Measurements from ENCODE around the gene ADGRG3.
"Not testable (repeated sequence)": the region's sequence is repeated elsewhere in the genome, so short reads cannot be mapped to it uniquely, and the experiment has no call there.

Gene ADGRG3

GRCh38 chr16:57697896-57698537, 29.9 kb downstream of the ADGRG3 start:
- no peak for DNase-seq

DNA sequence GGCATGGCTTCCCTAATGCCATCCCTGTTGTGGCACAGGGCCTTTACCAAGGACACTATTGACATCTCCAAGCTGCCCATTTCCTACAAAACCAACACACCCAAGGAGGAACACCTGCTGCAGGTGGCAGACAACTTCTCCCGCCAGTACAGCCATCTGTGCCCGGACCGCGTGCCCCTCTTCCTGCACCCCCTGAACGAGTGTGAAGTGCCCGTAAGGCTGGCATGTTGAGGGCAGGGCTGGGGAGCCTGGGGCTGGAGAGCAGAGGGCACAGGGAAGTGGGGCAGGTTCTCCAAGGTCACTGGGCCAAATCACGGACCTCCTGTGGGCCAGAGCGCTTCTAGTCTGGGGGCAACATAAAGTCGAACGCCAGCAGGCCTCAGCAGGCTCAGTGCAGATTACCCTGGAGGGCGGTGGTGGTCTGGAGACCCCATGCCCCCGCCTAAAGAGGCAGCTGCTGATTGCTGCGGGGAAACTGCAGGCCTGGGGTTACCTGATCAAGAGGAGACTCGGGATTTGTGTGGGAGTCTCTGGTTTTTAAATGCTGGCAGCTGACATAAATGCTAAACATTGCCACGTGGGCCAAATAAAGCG, 30.8 kb downstream of the ADGRG3 start:
- DNase-seq: no peak

GRCh38 chr16:57699481-57699880, 31.4 kb downstream of the ADGRG3 start:
- DNase-seq: no peak

DNA sequence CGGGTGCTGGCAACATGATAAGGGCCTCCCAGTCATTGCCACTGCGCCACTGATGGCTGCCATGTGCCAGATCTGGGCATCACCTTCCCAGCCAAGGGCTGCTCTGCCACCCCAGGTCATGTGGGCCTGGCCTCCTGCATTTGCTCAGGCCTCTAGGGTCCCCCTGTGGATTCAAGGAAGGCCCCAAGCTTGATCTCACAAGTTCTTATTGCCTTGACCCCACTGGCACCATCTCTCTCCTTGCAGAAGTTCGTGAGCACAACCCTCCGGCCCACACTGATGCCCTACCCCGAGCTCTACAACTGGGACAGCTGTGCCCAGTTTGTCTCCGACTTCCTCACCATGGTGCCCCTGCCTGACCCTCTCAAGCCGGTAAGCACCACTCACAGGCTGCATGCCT, 31.8 kb downstream of the ADGRG3 start:
- no peak for DNase-seq

DNA sequence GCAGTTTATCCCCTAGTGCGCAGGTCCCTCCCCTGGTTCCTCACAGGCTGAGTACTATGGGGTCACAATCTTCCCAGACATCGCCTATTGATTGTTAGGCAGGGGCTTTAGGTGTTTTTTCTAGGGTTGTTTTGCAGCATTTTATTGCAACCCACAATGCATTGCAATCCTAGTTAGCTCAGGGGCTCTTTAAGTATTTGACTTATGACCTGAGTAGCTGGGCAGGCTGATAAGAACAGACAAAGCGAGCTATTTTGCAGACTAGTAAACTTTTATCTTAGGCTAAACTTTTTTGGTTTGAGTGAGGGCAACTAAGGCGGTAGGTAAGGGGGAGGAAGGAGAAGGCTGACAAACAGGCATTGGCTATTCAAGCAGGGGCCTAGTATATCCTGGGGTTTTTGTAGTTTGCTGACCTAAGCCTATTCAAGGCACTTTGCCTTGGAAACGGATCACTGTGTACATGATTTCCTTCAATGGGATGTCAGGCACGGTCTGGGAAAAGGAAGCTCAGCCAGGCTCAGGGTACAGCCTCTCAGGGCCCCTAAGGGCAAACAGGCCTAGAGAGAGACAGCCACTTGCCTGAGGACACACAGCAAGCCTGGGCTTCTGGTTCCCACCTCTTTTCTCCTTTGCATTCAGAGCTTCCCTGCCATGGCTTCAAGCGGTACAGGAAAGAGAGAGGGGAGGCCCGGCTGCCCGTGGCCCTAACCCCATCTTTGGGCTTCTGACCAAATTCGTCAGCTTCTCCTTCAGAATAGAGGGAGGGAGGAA, 32.9 kb downstream of the ADGRG3 start:
- DNase-seq: no peak

DNA sequence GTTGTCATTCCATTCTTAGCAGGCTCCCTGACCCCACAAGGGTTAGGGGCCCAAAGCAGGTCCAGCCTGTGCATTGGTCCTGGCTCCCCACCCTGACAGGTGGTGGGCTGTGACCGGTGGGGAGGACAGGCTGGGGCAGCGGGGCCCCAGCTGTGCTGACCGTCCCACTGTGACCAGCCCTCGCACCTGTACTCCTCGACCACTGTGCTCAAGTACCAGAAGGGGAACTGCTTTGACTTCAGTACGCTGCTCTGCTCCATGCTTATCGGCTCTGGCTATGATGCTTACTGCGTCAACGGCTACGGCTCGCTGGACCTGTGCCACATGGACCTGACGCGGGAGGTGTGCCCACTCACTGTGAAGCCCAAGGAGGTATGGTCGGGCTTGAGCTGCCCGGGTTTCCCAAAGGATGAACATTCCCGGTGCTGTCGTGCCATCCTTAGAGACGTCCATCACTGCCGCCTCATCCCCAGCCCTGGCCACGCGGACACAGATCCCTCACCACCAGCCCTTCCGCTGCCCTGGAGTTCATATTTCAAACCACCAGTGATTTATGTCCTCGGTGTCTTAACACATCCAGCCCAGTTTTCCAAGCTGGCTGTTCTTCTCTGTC, 33.8 kb downstream of the ADGRG3 start:
- DNase-seq: no peak

DNA sequence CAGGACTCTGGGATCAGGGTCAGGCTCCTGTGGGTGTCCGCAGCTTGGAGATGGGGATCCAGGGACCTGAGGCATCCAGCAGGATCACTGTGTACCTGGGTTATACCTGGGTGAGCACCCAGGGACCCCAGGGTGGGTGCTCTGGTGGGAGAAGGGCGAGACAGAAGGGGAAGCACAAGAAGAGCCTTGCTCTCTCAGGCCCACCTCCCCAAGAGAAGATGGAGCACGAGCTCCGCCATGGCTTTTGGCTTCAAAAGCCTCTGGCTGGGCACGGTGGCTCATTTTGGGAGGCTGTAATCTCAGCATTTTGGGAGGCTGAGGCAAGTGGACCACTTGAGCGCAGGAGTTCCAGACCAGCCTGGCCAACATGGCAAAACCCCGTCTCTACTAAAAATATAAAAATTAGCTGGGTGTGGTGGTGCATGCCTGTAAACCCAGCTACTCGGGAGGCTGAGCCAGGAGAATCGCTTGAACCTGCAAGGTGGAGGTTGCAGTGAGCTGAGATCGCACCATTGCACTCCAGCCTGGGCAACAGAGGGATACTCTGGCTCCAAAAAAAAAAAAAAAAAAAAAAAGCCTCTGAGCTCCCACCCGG, 35.4 kb downstream of the ADGRG3 start:
- DNase-seq: no peak

GRCh38 chr16:57704011-57704904, 36.2 kb downstream of the ADGRG3 start:
- DNase-seq: no peak

GRCh38 chr16:57704905-57705852, 37.1 kb downstream of the ADGRG3 start:
- DNase-seq: no peak

DNA sequence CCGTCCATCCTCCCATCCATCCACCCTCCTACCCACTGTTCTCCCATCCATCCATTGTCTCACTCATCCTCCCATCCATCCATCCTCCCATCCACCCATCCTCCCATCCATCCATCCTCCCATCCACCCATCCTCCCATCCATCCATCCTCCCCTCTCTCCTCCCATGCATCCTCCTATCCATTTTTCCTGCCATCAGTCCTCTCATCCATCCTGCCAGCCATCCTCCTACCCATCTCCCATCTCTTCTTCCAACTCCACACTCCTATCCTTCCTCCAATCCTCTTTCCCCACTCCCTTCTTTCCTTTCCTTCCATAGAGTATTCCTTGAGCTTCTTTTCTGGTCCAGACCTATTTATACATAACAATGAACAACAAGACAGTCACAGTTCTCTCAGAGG, 38.6 kb downstream of the ADGRG3 start:
- no peak for DNase-seq

- DNase-seq: no peak
Measured at GRCh38 chr16:57707331-57707730, 39.2 kb downstream of the ADGRG3 start.

- no peak for DNase-seq
Measured at GRCh38 chr16:57708168-57708567, 40.1 kb downstream of the ADGRG3 start.

DNA sequence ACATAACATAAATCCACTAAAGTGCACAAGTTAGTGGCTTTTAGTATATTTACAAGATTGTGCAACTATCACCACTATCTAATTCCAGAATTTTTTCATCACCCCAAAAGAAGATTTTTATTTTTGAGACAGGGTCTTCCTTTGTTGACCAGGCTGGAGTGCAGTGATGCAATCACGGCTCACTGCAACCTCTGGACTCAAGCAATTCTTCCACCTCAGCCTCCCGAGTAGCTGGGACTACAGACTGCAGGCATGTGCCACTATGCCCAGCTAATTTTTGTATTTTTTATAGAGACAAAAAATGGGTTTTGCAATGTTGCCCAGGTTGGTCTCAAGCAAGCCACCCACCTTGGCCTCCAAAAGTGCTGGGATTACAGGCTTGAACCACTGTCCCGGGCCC, 41.6 kb downstream of the ADGRG3 start:
- no peak for DNase-seq

- no peak for DNase-seq
Measured at GRCh38 chr16:57711346-57711745, 43.2 kb downstream of the ADGRG3 start.

DNA sequence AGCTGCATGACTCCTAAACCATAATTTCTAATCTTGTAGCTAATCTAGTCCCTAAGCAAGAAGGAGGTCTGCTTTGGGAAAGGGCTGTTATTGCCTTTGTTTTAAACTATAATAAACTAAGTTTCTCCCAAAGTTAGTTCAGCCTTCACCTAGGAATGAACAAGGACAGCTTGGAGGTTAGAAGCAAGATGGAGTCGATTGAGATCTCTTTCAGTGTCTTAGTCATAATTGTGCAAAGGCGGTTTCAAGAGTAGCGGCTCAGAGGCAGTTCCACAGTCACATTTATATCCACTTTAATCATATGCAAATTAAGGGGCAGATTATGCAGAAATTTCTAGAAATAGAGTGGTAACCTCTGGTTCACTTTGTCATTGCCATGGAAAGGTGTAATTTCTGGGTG, 43.9 kb downstream of the ADGRG3 start:
- DNase-seq: no peak

DNA sequence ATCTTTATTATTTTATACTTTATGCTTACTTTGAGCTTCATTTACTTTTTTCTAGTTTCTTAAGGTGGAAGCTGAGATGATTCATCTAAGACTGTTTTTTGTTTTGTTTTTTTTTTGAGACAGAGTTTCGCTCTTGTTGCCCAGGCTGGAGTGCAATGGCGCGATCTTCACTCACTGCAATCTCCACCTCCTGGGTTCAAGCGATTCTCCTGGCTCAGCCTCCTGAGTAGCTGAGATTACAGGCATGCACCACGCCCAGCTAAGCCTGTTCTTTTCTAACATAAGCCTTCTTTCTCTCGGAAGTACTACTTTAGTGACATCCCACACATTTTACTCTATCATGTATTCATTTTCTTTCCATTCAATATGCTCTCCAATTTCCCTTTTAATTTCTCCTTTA, 44.5 kb downstream of the ADGRG3 start:
- DNase-seq: not testable (repeated sequence)

DNA sequence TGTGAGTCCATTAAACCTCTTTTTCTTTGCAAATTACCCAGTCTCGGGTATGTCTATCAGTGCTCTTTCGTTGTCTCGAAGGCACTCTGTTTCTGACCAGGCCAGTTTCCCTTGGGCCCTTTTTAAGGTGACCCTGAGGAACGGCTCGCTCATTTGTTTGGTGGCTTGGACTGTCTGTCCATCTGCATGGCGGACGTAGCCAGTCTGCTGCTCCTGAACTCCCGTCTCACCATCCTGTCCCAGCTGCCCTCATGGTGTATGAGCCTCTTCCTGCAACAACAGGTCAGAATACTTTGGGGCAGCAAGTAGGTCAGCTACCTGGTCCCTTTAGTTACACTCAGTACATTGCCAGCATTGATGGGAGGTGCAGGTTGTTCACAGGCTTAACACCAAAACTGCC, 45.5 kb downstream of the ADGRG3 start:
- DNase-seq: no peak

- DNase-seq: no peak
Measured at GRCh38 chr16:57714047-57714446, 45.9 kb downstream of the ADGRG3 start.

DNA sequence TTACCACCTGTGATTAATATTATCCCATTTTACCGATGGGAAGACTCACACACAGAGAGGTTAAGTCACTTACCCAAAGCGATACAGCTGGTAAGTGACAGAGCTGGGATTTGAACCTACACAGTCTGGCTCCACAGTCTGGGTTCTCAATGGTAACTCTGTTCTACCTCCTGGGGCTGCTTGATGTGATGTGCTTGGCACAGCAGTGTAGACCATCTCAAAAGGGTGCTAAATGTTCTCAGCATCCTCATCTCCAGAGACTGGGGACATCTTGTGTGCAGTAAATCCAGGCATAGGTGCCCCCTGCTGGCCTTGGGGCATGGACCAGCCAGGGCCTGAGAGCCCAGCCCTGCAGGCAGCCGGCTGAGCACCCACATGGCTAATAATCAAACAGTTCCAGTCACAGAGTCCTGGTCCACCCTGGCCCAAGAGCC, 52.1 kb downstream of the ADGRG3 start:
- peak; percentile 55 for DNase-seq

DNA sequence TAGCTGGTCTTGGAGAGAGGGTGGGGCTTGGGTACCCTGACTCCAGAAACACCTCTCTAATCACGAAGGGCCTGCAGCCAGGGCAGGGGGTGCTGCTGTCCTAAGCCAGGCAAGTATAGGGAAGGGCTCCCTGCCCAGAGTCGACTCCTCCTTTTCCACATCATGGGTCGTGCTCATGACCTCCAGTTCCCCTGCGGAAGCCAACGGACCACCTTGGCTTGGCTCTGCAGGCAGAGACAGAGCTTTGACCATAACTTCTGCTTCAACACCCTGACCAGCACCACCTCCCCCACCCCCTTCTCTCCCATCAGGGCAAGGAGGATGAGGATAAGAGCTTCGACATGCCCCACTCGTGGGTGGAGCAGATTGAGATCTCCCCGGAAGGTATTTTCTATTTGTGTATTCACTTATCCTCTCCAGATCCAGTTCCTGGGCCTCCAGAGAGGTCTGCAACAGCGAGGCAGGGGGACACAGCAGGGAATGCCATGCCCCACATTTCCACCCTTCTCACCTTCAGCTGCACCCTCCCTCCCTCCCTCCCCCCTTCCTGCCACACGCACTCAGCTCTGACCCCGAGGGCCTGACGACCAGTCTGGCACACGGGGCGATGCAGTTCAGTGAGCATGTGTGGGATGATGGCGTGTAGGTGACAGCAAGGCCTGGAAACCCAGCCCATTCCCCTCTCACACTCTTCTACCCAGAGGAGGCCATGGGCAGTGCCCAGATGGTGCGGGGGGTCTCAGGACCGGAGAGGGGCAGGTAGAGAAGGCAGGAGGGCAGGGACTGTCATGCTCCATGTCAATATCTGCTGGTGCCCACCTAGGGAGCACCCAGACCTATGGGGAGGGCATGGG, 53.5 kb downstream of the ADGRG3 start:
- no peak for DNase-seq
